VCaP (cell line): ENCODE results near the gene WDR76.
"Not testable (repeated sequence)": the region's sequence is repeated elsewhere in the genome, so short reads cannot be mapped to it uniquely, and the experiment has no call there.

ENCODE experiments used
- H3K27ac ChIP-seq: fragments of 450-650 bp; 2 replicates; pipeline ENCODE4 v1.5.1; 2017
- CTCF ChIP-seq: fragments of 450-650 bp; conservative IDR thresholded peaks from 2 replicates; pipeline ENCODE4 v1.5.1; 2017; ENCODE audit warnings: mild to moderate bottlenecking, moderate library complexity

Gene WDR76

GRCh38 chr15:43800286-43801141 is 26.3 kb upstream of the WDR76 start, which contains the start of gene HYPK:
TSS of gene HYPK (plus strand) at chr15:43800599. CDS start at chr15:43800623, 24 bp downstream.
- H3K27ac ChIP-seq = peak within 1 kb of the TSS; percentile 93
- TF ChIP-seq CTCF = no peak

GRCh38 chr15:43802676-43803075 is 24.1 kb upstream of the WDR76 start:
- not testable (repeated sequence) for H3K27ac ChIP-seq

GRCh38 chr15:43808435-43808950 is 18.3 kb upstream of the WDR76 start:
- TF ChIP-seq CTCF = no peak
- peak overlapping the region; percentile 88 for H3K27ac ChIP-seq

- TF ChIP-seq CTCF = no peak
Measured at GRCh38 chr15:43808960-43809678, 17.7 kb upstream of the WDR76 start.

GRCh38 chr15:43815064-43815463 is 11.7 kb upstream of the WDR76 start:
- H3K27ac ChIP-seq = not testable (repeated sequence)

More at GRCh38 chr15:43808960-43809678, 17.7 kb upstream of the WDR76 start:
- H3K27ac ChIP-seq = peak overlapping the region; percentile 88

- H3K27ac ChIP-seq = no peak overlapping the region
Measured at GRCh38 chr15:43821505-43821904, 5.3 kb upstream of the WDR76 start.

GRCh38 chr15:43824302-43825246 is 2.2 kb upstream of the WDR76 start, which contains the start of gene MFAP1:
TSS of gene MFAP1 (minus strand) at chr15:43824690. CDS start at chr15:43824569, 121 bp downstream.
- H3K27ac ChIP-seq = peak within 1 kb of the TSS; percentile 85
- no peak for TF ChIP-seq CTCF

More at GRCh38 chr15:43821505-43821904, 5.3 kb upstream of the WDR76 start:
- TF ChIP-seq CTCF = no peak

GRCh38 chr15:43825305-43825704 is 1.5 kb upstream of the WDR76 start:
- peak overlapping the region; percentile 85; the same call in 1 of the 2 replicates for H3K27ac ChIP-seq
